H1 (cell line): ENCODE data around the gene SH2B3. TPM values are rescaled to one million over a fixed set of nuclear protein-coding genes. Genes with fewer than 3 reads are reported as not detected.
A peak's percentile ranks its signal among the peaks of the same experiment; 100 is the strongest.

Experiments
- CTCF ChIA-PET: fragments of 300-600 bp; sonication (Branson Sonifier 250); formaldehyde crosslinking; loops from one replicate; lab custom pipeline; 2021; ENCODE audit not compliant: partially characterized antibody; lab: Charles Lee
- POLR2A ChIA-PET: fragments of 300-600 bp; sonication (Branson Sonifier 250); formaldehyde crosslinking; loops from one replicate; lab custom pipeline; 2021; ENCODE audit warnings: inconsistent platforms; ENCODE audit not compliant: partially characterized antibody; lab: Charles Lee
- DNase-seq, 2 experiments: peaks; one replicate each; pipeline versions ENCODE4 v3.0.0 to v3.0.0-alpha.2; 2010 to 2022; ENCODE audit warnings: low spot score in 2 of 2, low read depth in 1 of 2, mixed read lengths in 1 of 2
- FAIRE-seq: peaks from 2 replicates; lab custom pipeline; 2011; peaks lifted over from hg19 to GRCh38; lab: Jason Lieb, UNC
- H2AFZ ChIP-seq: 2 replicates; pipeline ENCODE4 v1.8.1; 2012; ENCODE audit warnings: low read length, inconsistent platforms
- H2AK5ac ChIP-seq: 2 replicates; pipeline ENCODE4 v1.6.1; 2013; ENCODE audit warnings: low read depth, low read length
- H2BK120ac ChIP-seq: replicated peaks from 2 replicates; pipeline ENCODE3; 2013; ENCODE audit warnings: low read depth, low read length, inconsistent platforms
- H2BK12ac ChIP-seq: 2 replicates; pipeline ENCODE4 v1.6.1; 2013; ENCODE audit warnings: low read depth, low read length
- H2BK15ac ChIP-seq: 2 replicates; pipeline ENCODE4 v1.6.1; 2013; ENCODE audit warnings: low read length
- H2BK20ac ChIP-seq: 2 replicates; pipeline ENCODE4 v1.6.1; 2013; ENCODE audit warnings: low read length
- H2BK5ac ChIP-seq: 2 replicates; pipeline ENCODE4 v1.6.1; 2013; ENCODE audit warnings: low read depth, low read length
- H3K14ac ChIP-seq: 2 replicates; pipeline ENCODE4 v1.6.1; 2013; ENCODE audit warnings: inconsistent platforms; ENCODE audit not compliant: insufficient read length
- H3K18ac ChIP-seq: 2 replicates; pipeline ENCODE4 v1.6.1; 2013; ENCODE audit warnings: low read length; ENCODE audit errors: extremely low read depth
- H3K23ac ChIP-seq: 2 replicates; pipeline ENCODE4 v1.6.1; 2013; ENCODE audit warnings: inconsistent platforms; ENCODE audit not compliant: insufficient read length
- H3K23me2 ChIP-seq: 2 replicates; pipeline ENCODE4 v1.6.1; 2013; ENCODE audit warnings: low read depth, low read length
- H3K27ac ChIP-seq: 2 replicates; pipeline ENCODE4 v1.6.1; 2011; ENCODE audit warnings: low read depth, low read length, inconsistent platforms
- H3K27me3 ChIP-seq, 4 experiments: replicated peaks in 1 of 4; 1 replicate in 1 of 4; 2 replicates in 3 of 4; pipeline versions ENCODE4 v1.6.1 to v1.8.1; 2011 to 2013; ENCODE audit warnings: low read length in 3 of 4, mild to moderate bottlenecking in 3 of 4, inconsistent platforms in 2 of 4, mixed read lengths in 2 of 4, moderate library complexity in 1 of 4; ENCODE audit not compliant: control insufficient read depth in 3 of 4, insufficient read depth in 3 of 4; ENCODE audit errors: extremely low read depth in 1 of 4
- H3K36me3 ChIP-seq, 4 experiments: 2 replicates each; pipeline versions ENCODE4 v1.6.1 to v1.8.1; 2011 to 2013; ENCODE audit warnings: mild to moderate bottlenecking in 4 of 4, low read length in 3 of 4, moderate library complexity in 2 of 4, control low read depth in 1 of 4, inconsistent platforms in 1 of 4; ENCODE audit not compliant: insufficient read depth in 4 of 4, control insufficient read depth in 2 of 4
- H3K4ac ChIP-seq: replicated peaks from 2 replicates; pipeline ENCODE3; 2013; ENCODE audit warnings: low read length, low read depth, mixed read lengths, inconsistent platforms; ENCODE audit not compliant: insufficient read length
- H3K4me1 ChIP-seq, 4 experiments: replicated peaks in 1 of 4; 1 replicate in 1 of 4; 2 replicates in 3 of 4; pipeline versions ENCODE4 v1.6.1 to v1.8.1; 2011 to 2013; ENCODE audit warnings: low read length in 3 of 4, inconsistent platforms in 2 of 4, mixed read lengths in 1 of 4; ENCODE audit not compliant: insufficient read depth in 4 of 4, control insufficient read depth in 3 of 4
- H3K4me2 ChIP-seq, 2 experiments: 2 replicates each; pipeline versions ENCODE4 v1.6.1 to v1.8.1; 2011 to 2013; ENCODE audit warnings: low read depth in 2 of 2, low read length in 2 of 2, control low read depth in 1 of 2, inconsistent platforms in 1 of 2, mild to moderate bottlenecking in 1 of 2; ENCODE audit not compliant: insufficient read depth in 1 of 2
- H3K4me3 ChIP-seq, 4 experiments: fragments of 200-600, 300-600 bp in 1 of 4; sonication (generic), shearing (Covaris generic), sonication (Bioruptor Twin) in 1 of 4; 2 replicates each; pipeline versions ENCODE4 v1.5.1 to v1.8.1; 2011 to 2016; ENCODE audit warnings: low read length in 4 of 4, low read depth in 3 of 4, control low read depth in 2 of 4, inconsistent platforms in 2 of 4, mild to moderate bottlenecking in 2 of 4, mixed read lengths in 1 of 4, moderate library complexity in 1 of 4; ENCODE audit not compliant: insufficient read depth in 2 of 4; ENCODE audit errors: extremely low read depth in 1 of 4
- H3K56ac ChIP-seq: replicated peaks from 2 replicates; pipeline ENCODE3; 2013; ENCODE audit warnings: low read depth, mild to moderate bottlenecking, mixed read lengths, low read length, inconsistent platforms; ENCODE audit not compliant: insufficient read length
- H3K79me1 ChIP-seq: 2 replicates; pipeline ENCODE4 v1.6.1; 2013; ENCODE audit warnings: low read depth, low read length, control low read depth
- H3K79me2 ChIP-seq, 2 experiments: 2 replicates each; pipeline versions ENCODE4 v1.6.1 to v1.8.1; 2012 to 2013; ENCODE audit warnings: low read length in 2 of 2, mild to moderate bottlenecking in 2 of 2, inconsistent platforms in 1 of 2; ENCODE audit not compliant: insufficient read depth in 2 of 2, control insufficient read depth in 1 of 2
- H3K9ac ChIP-seq, 4 experiments: replicated peaks in 1 of 4; 1 replicate in 1 of 4; 2 replicates in 3 of 4; pipeline versions ENCODE4 v1.6.1 to v1.8.1; 2011 to 2013; ENCODE audit warnings: low read depth in 3 of 4, low read length in 3 of 4, control low read depth in 2 of 4, mild to moderate bottlenecking in 2 of 4, moderate library complexity in 2 of 4, inconsistent platforms in 1 of 4; ENCODE audit errors: extremely low read depth in 1 of 4
- H3K9me3 ChIP-seq, 2 experiments: 2 replicates each; pipeline versions ENCODE4 v1.6.1 to v1.8.1; 2012 to 2013; ENCODE audit warnings: mild to moderate bottlenecking in 2 of 2, moderate library complexity in 2 of 2, control low read depth in 1 of 2, inconsistent platforms in 1 of 2, low read depth in 1 of 2, low read length in 1 of 2, mixed read lengths in 1 of 2; ENCODE audit not compliant: insufficient read depth in 2 of 2
- H4K20me1 ChIP-seq, 2 experiments: replicated peaks in 1 of 2; 2 replicates each; pipeline versions ENCODE3 to v1.8.1; 2011 to 2013; ENCODE audit warnings: inconsistent platforms in 2 of 2, low read length in 2 of 2, mild to moderate bottlenecking in 1 of 2; ENCODE audit not compliant: insufficient read depth in 2 of 2, control insufficient read depth in 1 of 2
- H4K5ac ChIP-seq: 2 replicates; pipeline ENCODE4 v1.6.1; 2013; ENCODE audit warnings: low read length, low read depth, mixed read lengths, inconsistent platforms; ENCODE audit not compliant: insufficient read length
- H4K8ac ChIP-seq: 2 replicates; pipeline ENCODE4 v1.8.0; 2013; ENCODE audit warnings: mild to moderate bottlenecking, moderate library complexity, low read length, inconsistent platforms; ENCODE audit not compliant: insufficient read depth; ENCODE audit errors: extremely low read depth
- H4K91ac ChIP-seq: replicated peaks from 2 replicates; pipeline ENCODE3; 2013; ENCODE audit warnings: low read length, mixed read lengths, inconsistent platforms; ENCODE audit not compliant: insufficient read length
- BACH1 ChIP-seq: IDR thresholded peaks from 2 replicates; pipeline ENCODE4 v1.6.1; 2012; ENCODE audit warnings: low read length, improper control_type of control experiment
- BCL11A ChIP-seq, 2 experiments: IDR thresholded peaks; one replicate each; pipeline ENCODE4 v1.6.1; 2011; ENCODE audit warnings: low read depth in 2 of 2, low read length in 2 of 2, mild to moderate bottlenecking in 2 of 2
- BRCA1 ChIP-seq: IDR thresholded peaks from 2 replicates; pipeline ENCODE4 v1.6.1; 2012; ENCODE audit warnings: low read depth, low read length, improper control_type of control experiment
- FOSL1 ChIP-seq: IDR thresholded peaks from 2 replicates; pipeline ENCODE4 v1.6.1; 2011; ENCODE audit warnings: mild to moderate bottlenecking, low read depth, low read length, moderate library complexity; ENCODE audit not compliant: insufficient read depth
- HDAC6 ChIP-seq: IDR thresholded peaks from one replicate; pipeline ENCODE4 v1.7.1; 2012; ENCODE audit warnings: low read depth, mild to moderate bottlenecking, inconsistent platforms, low read length, moderate library complexity
- MAFK ChIP-seq: IDR thresholded peaks from 2 replicates; pipeline ENCODE4 v1.6.1; 2012; ENCODE audit warnings: low read depth, mild to moderate bottlenecking, improper control_type of control experiment, low read length
- POLR2A ChIP-seq, 2 experiments: IDR thresholded peaks; 1 replicate in 1 of 2; 2 replicates in 1 of 2; pipeline ENCODE4 v1.6.1; 2011; ENCODE audit warnings: low read depth in 2 of 2, low read length in 2 of 2, mild to moderate bottlenecking in 2 of 2; ENCODE audit errors: control extremely low read depth in 1 of 2
- RAD21 ChIP-seq, 2 experiments: IDR thresholded peaks in 1 of 2; conservative IDR thresholded peaks in 1 of 2; 2 replicates each; pipeline ENCODE4 v1.6.1; 2011; ENCODE audit warnings: low read depth in 2 of 2, low read length in 2 of 2, improper control_type of control experiment in 1 of 2, inconsistent platforms in 1 of 2, mild to moderate bottlenecking in 1 of 2, moderate library complexity in 1 of 2
- RFX5 ChIP-seq: IDR thresholded peaks from 2 replicates; pipeline ENCODE4 v1.6.1; 2011; ENCODE audit warnings: low read depth, low read length, improper control_type of control experiment, borderline replicate concordance
- SIN3A ChIP-seq, 2 experiments: IDR thresholded peaks in 1 of 2; conservative IDR thresholded peaks in 1 of 2; 2 replicates each; pipeline ENCODE4 v1.6.1; 2011 to 2012; ENCODE audit warnings: low read length in 2 of 2, improper control_type of control experiment in 1 of 2, low read depth in 1 of 2, mild to moderate bottlenecking in 1 of 2
- SIX5 ChIP-seq: IDR thresholded peaks from 2 replicates; pipeline ENCODE4 v1.6.1; 2011; ENCODE audit warnings: mild to moderate bottlenecking, low read depth, low read length
- SP4 ChIP-seq: IDR thresholded peaks from 2 replicates; pipeline ENCODE4 v1.6.1; 2012; ENCODE audit warnings: low read length, inconsistent platforms
- WGBS, 2 experiments: shearing (Covaris generic) in 1 of 2; methylation state at CpG; one replicate each; pipeline versions ENCODE4 v1.1.6 to v1.1.7; 2013 to 2015; ENCODE audit warnings: low lambda C conversion rate in 2 of 2, mixed read lengths in 2 of 2, inconsistent platforms in 1 of 2, low coverage in 1 of 2, missing lambda C conversion rate in 1 of 2; ENCODE audit not compliant: insufficient replicate concordance in 2 of 2, insufficient coverage in 1 of 2, insufficient read length in 1 of 2; ENCODE audit errors: extremely low coverage in 1 of 2, missing lambda C conversion rate in 1 of 2; 5-methylcytosine and 5-hydroxymethylcytosine counted together
- polyA plus RNA-seq, 7 experiments: library from polyadenylated mRNA; depleted of rRNA in 3 of 7; stranded (reverse) in 5 of 7; unstranded in 2 of 7; fragments of >200 nt in 5 of 7; fragments of 200-250 nt in 2 of 7; gene quantifications; 1 replicate in 5 of 7; 2 replicates in 1 of 7; 4 replicates in 1 of 7; pipeline versions ENCODE4 v1.2.1 to v1.2.3, GENCODE V29; 2011 to 2013; ENCODE audit warnings: missing spikeins in 2 of 7, mixed read lengths in 2 of 7
- total RNA-seq: library from RNA; stranded (reverse); fragmentation: NEBNext Ultra II Directional; extraction: Animal tissue kit (Norgen Biotek cat#: 25700); gene quantifications from 2 replicates; pipeline ENCODE4 v1.2.1, GENCODE V29; 2021

SH2B3 gene
- total and polyA plus RNA-seq, 2 of the 8 experiments (the other 6 are each of a cell fraction or from before 2014, with no cell fraction given) = 20.8 to 34.1 TPM

- FAIRE-seq = no peak
- H3K23ac ChIP-seq = no peak overlapping the region
- peaks cover 7 to 13% of the 10 kb centered on the region in 2 experiments for H4K20me1 ChIP-seq
- H2AK5ac ChIP-seq = 0 out of 2 replicates have a peak overlapping the region, but pooled peaks have one; percentile 79
- peak overlapping the region; percentile 54 to 93 (median 66) for H3K4me3 ChIP-seq
- peak overlapping the region; percentile 80; the same call in 1 of the 2 replicates for H2BK20ac ChIP-seq
- H3K79me1 ChIP-seq = peaks cover 13% of the 10 kb centered on the region
- peak overlapping the region; percentile 87 for H3K27ac ChIP-seq
- WGBS, 2 experiments = 3% methylated on average over 20 of the region's 59 CpGs; no CpG with 5 or more reads in 1 of the 2 experiments
- H3K9me3 ChIP-seq = no peaks in the 10 kb centered on the region
- H3K4me2 ChIP-seq = peak overlapping the region; percentile 77 to 79
- H4K5ac ChIP-seq = peak overlapping the region; percentile 90
- peak overlapping the region; percentile 33; the same call in 1 of the 2 replicates for H2AFZ ChIP-seq
- H3K36me3 ChIP-seq = no peaks in the 10 kb centered on the region
- peaks cover 33 to 44% of the 10 kb centered on the region in 2 experiments for H3K79me2 ChIP-seq
- H3K18ac ChIP-seq = peak overlapping the region; percentile 97
- peaks cover 5 to 48% (median 31%) of the 10 kb centered on the region in 4 experiments for H3K4me1 ChIP-seq
- no peaks in the 10 kb centered on the region for H3K27me3 ChIP-seq
- H2BK5ac ChIP-seq = peak overlapping the region; percentile 88
- ChIA-PET POLR2A (interaction anchor here (1.0 to 6.4 kb wide), 18 partner anchors 8 to 280 kb away, joined by 3 to 64 read pairs (median 7); partner anchors contain the start of genes ACAD10, ATXN2 and BRAP), CTCF (interaction anchor here (0.6 to 22.8 kb wide), 9 partner anchors 7 to 607 kb away, joined by 3 to 838 read pairs (median 4); no protein-coding TSS in a partner anchor)
- H3K23me2 ChIP-seq = peaks cover 11% of the 10 kb centered on the region; the same call in 1 of the 2 replicates
- H4K91ac ChIP-seq = peak overlapping the region; percentile 95
- peak overlapping the region; percentile 92; the same call in 1 of the 2 replicates for H4K8ac ChIP-seq
- H3K56ac ChIP-seq = no peak overlapping the region
- H2BK120ac ChIP-seq = no peak overlapping the region
- peak overlapping the region in 3 of 4 experiments; percentile 31 to 48 (median 45); a peak in 5 of 7 replicates for H3K9ac ChIP-seq
- H3K14ac ChIP-seq = no peak overlapping the region
- H3K4ac ChIP-seq = no peak overlapping the region
- peak; percentile 100 for DNase-seq
- H2BK12ac ChIP-seq = no peak overlapping the region; the same call in 1 of the 2 replicates
- no peak overlapping the region for H2BK15ac ChIP-seq
- TF ChIP-seq SIN3A (conservative IDR thresholded peaks at IDR 0.05 in 1 of 2, IDR thresholded peaks at IDR 0.05 in 1 of 2; ENCODE audit: low read depth in 1 of 2, low read length in 2 of 2) (no peak; a peak in 1 of 4 replicates), BCL11A (IDR thresholded peaks at IDR 0.05; ENCODE audit: low read depth in 2 of 2, low read length in 2 of 2) (no peak), MAFK (no peak), HDAC6 (no peak), FOSL1 (no peak), SP4 (peak; percentile 96), BACH1 (peak; percentile 75), SIX5 (no peak), RFX5 (no peak), RAD21 (IDR thresholded peaks at IDR 0.05 in 1 of 2, conservative IDR thresholded peaks at IDR 0.05 in 1 of 2; ENCODE audit: low read depth in 2 of 2, low read length in 2 of 2) (peak in 1 of 2 experiments; percentile 14; a peak in 2 of 4 replicates), BRCA1 (no peak), POLR2A (IDR thresholded peaks at IDR 0.05; ENCODE audit: control extremely low read depth in 1 of 2, low read depth in 2 of 2, low read length in 2 of 2) (peak in 1 of 2 experiments; percentile 71; a peak in 2 of 3 replicates)
Observed at GRCh38 chr12:111405149-111405858, 419 bp upstream of the SH2B3 start.
